ENCODE data around the gene C16orf89.

C16orf89 gene

DNA sequence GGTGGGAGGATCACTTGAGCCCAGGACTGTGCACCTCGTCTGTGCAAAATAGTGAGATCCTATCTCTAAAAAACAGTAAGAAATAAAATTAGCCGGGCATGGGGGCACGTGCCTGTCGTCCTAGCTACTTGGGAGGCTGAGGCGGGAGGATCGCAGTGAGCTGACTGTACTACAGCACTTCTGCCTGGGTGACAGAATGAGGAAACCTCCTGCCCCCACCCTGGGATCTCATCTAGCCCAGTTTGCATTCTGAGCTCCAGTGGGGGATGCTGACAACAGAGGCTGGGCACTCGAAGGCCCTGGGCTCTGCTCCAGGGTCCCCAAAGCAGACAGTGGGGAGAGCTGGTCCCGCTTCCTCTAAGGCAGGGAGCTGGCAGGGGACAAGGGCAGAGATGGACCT, 39.1 kb downstream of the C16orf89 start:
- H3K27me3 ChIP-seq (ENCODE audit: insufficient read depth, poor library complexity, severe bottlenecking) = no peaks in the 10 kb centered on the region
- DNase-seq (ENCODE audit: low read depth in 1 of 2, low spot score in 1 of 2) = no peak
- no peak overlapping the region for H3K27ac ChIP-seq (replicated peaks)
- no peak overlapping the region for H3K4me3 ChIP-seq (replicated peaks; ENCODE audit: insufficient read depth, low read length)
- TF ChIP-seq GABPA (IDR thresholded peaks at IDR 0.05; ENCODE audit: low read depth) (no peak), SPI1 (IDR thresholded peaks at IDR 0.05; ENCODE audit: borderline replicate concordance, low read depth) (no peak), REST (IDR thresholded peaks at IDR 0.05; ENCODE audit: insufficient replicate concordance, low read depth) (no peak), POLR2AphosphoS5 (IDR thresholded peaks at IDR 0.05; ENCODE audit: low read depth) (no peak)
- TF ChIP-seq, protein P1, sequence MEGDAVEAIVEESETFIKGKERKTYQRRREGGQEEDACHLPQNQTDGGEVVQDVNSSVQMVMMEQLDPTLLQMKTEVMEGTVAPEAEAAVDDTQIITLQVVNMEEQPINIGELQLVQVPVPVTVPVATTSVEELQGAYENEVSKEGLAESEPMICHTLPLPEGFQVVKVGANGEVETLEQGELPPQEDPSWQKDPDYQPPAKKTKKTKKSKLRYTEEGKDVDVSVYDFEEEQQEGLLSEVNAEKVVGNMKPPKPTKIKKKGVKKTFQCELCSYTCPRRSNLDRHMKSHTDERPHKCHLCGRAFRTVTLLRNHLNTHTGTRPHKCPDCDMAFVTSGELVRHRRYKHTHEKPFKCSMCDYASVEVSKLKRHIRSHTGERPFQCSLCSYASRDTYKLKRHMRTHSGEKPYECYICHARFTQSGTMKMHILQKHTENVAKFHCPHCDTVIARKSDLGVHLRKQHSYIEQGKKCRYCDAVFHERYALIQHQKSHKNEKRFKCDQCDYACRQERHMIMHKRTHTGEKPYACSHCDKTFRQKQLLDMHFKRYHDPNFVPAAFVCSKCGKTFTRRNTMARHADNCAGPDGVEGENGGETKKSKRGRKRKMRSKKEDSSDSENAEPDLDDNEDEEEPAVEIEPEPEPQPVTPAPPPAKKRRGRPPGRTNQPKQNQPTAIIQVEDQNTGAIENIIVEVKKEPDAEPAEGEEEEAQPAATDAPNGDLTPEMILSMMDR (IDR thresholded peaks at IDR 0.05; ENCODE audit: insufficient read depth, low read length) = no peak

DNA sequence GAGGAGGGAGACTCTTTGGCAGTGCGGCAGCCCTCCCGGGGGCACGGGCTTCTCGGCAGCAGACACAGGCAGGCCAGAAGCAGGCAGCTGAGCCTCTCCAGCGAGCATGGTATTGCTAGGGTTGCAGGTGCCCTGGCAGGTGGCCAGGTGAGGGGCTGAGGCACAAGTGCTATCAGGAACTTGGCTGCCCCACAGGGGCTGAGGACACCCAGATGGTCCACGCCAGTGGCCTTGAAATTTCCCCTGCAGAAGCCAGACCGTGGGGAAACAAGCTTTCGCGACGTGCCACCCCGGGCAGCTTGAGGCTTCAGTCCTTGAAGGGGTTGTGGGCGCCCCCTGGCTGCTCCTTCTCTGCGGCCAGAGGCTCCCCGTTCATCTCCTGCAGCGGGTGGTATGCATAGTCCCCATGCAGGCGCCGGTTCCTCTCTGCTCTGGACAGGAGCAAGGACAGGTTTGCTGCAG, 40.6 kb downstream of the C16orf89 start:
- Histone ChIP-seq H3K27ac (replicated peaks) (no peak overlapping the region), H3K4me3 (replicated peaks; ENCODE audit: insufficient read depth, low read length) (no peak overlapping the region), H3K27me3 (ENCODE audit: insufficient read depth, poor library complexity, severe bottlenecking) (no peaks in the 10 kb centered on the region)
- no peak for TF ChIP-seq GABPA (IDR thresholded peaks at IDR 0.05; ENCODE audit: low read depth)
- no peak for TF ChIP-seq REST (IDR thresholded peaks at IDR 0.05; ENCODE audit: insufficient replicate concordance, low read depth)
- TF ChIP-seq SPI1 (IDR thresholded peaks at IDR 0.05; ENCODE audit: borderline replicate concordance, low read depth) = no peak
- no peak for TF ChIP-seq POLR2AphosphoS5 (IDR thresholded peaks at IDR 0.05; ENCODE audit: low read depth)
- TF ChIP-seq, protein P1 (IDR thresholded peaks at IDR 0.05; ENCODE audit: insufficient read depth, low read length) = no peak
- DNase-seq (ENCODE audit: low read depth in 1 of 2, low spot score in 1 of 2) = peak in 1 of 2 experiments; percentile 26

- Histone ChIP-seq H3K4me3 (replicated peaks; ENCODE audit: insufficient read depth, low read length) (no peak overlapping the region), H3K27me3 (ENCODE audit: insufficient read depth, poor library complexity, severe bottlenecking) (no peaks in the 10 kb centered on the region), H3K27ac (replicated peaks) (no peak overlapping the region)
- DNase-seq (ENCODE audit: low read depth in 1 of 2, low spot score in 1 of 2) = no peak
- TF ChIP-seq REST (IDR thresholded peaks at IDR 0.05; ENCODE audit: insufficient replicate concordance, low read depth) (no peak), SPI1 (IDR thresholded peaks at IDR 0.05; ENCODE audit: borderline replicate concordance, low read depth) (no peak), POLR2AphosphoS5 (IDR thresholded peaks at IDR 0.05; ENCODE audit: low read depth) (no peak), GABPA (IDR thresholded peaks at IDR 0.05; ENCODE audit: low read depth) (no peak)
- TF ChIP-seq, protein P1 (IDR thresholded peaks at IDR 0.05; ENCODE audit: insufficient read depth, low read length) = no peak
Measured at GRCh38 chr16:5024632-5025031, 41.1 kb downstream of the C16orf89 start.
